Measurements from ENCODE around the gene APOB.

Gene APOB

GRCh38 chr2:21001988-21002813 lies 41.7 kb downstream of the APOB start:
- no peak overlapping the region for H3K27ac Mint-ChIP-seq
- no peaks in the 10 kb centered on the region for H3K9me3 Mint-ChIP-seq
- TF ChIP-seq CTCF (IDR thresholded peaks at IDR 0.05; ENCODE audit: unreplicated experiment in 3 of 3) = no peak
- H3K36me3 Mint-ChIP-seq (ENCODE audit: low read depth) = no peaks in the 10 kb centered on the region
- H3K4me1 Mint-ChIP-seq = no peaks in the 10 kb centered on the region
- H3K4me3 Mint-ChIP-seq = no peak overlapping the region
- H3K27me3 Mint-ChIP-seq (ENCODE audit: low read depth) = peaks cover 19% of the 10 kb centered on the region

- H3K27ac Mint-ChIP-seq = no peak overlapping the region
- peaks cover 17% of the 10 kb centered on the region for H3K27me3 Mint-ChIP-seq (ENCODE audit: low read depth)
- H3K36me3 Mint-ChIP-seq (ENCODE audit: low read depth) = no peaks in the 10 kb centered on the region
- H3K9me3 Mint-ChIP-seq = no peaks in the 10 kb centered on the region
- H3K4me1 Mint-ChIP-seq = no peaks in the 10 kb centered on the region
- peak overlapping the region in 1 of 3 experiments; percentile 44 for H3K4me3 Mint-ChIP-seq
- no peak for TF ChIP-seq CTCF (IDR thresholded peaks at IDR 0.05; ENCODE audit: unreplicated experiment in 3 of 3)
Observed at GRCh38 chr2:21001225-21001946, 42.5 kb downstream of the APOB start.

GRCh38 chr2:20999906-21000645 lies 43.8 kb downstream of the APOB start:
- Mint-ChIP-seq H3K9me3 (no peaks in the 10 kb centered on the region), H3K4me3 (no peak overlapping the region), H3K4me1 (no peaks in the 10 kb centered on the region), H3K27ac (no peak overlapping the region), H3K27me3 (ENCODE audit: low read depth) (peaks cover 17% of the 10 kb centered on the region), H3K36me3 (ENCODE audit: low read depth) (no peaks in the 10 kb centered on the region)
- TF ChIP-seq CTCF (IDR thresholded peaks at IDR 0.05; ENCODE audit: unreplicated experiment in 3 of 3) = no peak

GRCh38 chr2:20998972-20999905 lies 44.6 kb downstream of the APOB start:
- Mint-ChIP-seq H3K4me1 (no peaks in the 10 kb centered on the region), H3K36me3 (ENCODE audit: low read depth) (no peaks in the 10 kb centered on the region), H3K27me3 (ENCODE audit: low read depth) (peaks cover 15% of the 10 kb centered on the region), H3K4me3 (no peak overlapping the region), H3K27ac (no peak overlapping the region), H3K9me3 (no peaks in the 10 kb centered on the region)
- TF ChIP-seq CTCF (IDR thresholded peaks at IDR 0.05; ENCODE audit: unreplicated experiment in 3 of 3) = no peak

- no peaks in the 10 kb centered on the region for H3K9me3 Mint-ChIP-seq
- H3K27me3 Mint-ChIP-seq (ENCODE audit: low read depth) = peaks cover 8% of the 10 kb centered on the region
- no peak overlapping the region for H3K27ac Mint-ChIP-seq
- no peaks in the 10 kb centered on the region for H3K4me1 Mint-ChIP-seq
- no peaks in the 10 kb centered on the region for H3K36me3 Mint-ChIP-seq (ENCODE audit: low read depth)
- no peak for TF ChIP-seq CTCF (IDR thresholded peaks at IDR 0.05; ENCODE audit: unreplicated experiment in 3 of 3)
- no peak overlapping the region for H3K4me3 Mint-ChIP-seq
Observed at GRCh38 chr2:20997953-20998722, 45.7 kb downstream of the APOB start.
